Brain pericyte (primary cell): ENCODE results near the gene HS6ST2.

Source experiments
- DNase-seq: peaks from one replicate; pipeline ENCODE4 v3.0.0-alpha.2; 2012; ENCODE audit warnings: low read depth, low spot score

Gene HS6ST2

DNA sequence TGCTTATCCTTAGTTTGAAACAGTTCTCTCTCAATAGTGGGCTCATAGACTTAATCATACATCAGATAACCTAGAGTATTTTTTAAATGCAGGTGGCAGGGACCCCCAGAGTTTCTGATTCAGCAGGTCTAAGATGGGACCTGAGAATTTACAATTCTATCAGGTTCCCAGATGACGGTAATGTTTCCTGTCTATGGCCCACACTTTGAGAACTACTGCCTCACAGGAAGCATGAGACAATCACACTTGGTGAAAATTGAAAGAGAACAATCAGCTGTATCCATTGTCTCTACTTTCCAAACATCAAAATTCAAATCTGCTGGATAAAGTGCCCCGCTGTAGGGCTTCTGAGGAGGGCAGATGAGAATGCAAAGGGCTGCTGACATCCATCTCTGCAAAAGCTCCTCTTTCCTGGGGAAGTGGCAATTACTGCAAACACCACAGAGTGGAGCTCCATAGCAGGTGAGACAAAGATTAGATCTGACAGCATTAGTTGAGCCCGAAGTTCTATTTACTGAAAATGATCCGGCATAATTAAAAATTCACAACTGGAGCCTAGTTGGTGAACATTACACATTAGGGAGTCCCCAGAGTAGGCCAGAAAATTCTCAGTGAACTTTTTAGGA lies 281.8 kb downstream of the HS6ST2 start:
- no peak for DNase-seq

GRCh38 chrX:132676102-132676501 lies 282.3 kb downstream of the HS6ST2 start:
- no peak for DNase-seq

DNA sequence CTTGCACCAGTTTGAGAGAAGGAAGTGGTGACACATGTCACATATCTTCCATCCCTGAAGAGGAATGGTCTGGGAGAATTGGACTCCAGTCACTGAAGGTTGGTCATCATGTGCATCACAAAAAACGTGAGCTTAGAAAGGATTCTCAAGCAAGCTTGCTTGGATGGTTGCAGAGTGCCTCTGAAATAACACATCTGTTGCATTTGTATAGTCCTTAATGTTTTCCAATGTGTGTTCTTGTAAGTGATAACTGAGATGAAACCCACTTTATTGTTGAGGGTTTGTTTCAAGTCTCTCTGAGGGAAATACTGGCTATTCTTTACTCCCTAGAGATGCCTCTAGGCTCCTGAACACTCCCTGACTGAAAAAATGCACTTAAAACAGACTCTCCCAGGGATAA lies 285.1 kb downstream of the HS6ST2 start:
- no peak for DNase-seq

GRCh38 chrX:132671229-132671641 lies 287.2 kb downstream of the HS6ST2 start:
- no peak for DNase-seq

- DNase-seq = no peak
Measured at GRCh38 chrX:132669142-132669541, 289.3 kb downstream of the HS6ST2 start.

DNA sequence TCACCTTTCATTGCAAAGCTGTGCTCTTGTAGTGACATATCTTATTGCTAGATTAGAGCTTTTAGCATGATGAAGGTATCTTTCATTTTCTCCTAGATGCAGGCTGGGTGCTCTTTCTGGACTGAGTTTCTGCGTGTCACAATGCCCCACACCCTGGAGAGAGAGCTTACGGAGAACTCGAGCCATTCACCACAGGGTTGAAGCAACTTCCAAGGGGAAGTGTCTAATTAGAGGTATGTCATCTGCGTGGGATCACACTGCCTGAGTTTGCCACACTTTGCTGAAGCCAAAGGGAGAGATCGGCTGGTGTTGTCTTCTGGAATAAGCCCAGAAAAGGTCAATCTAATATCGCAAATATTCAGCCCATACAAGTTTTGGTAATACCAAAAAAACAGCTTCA lies 290.3 kb downstream of the HS6ST2 start:
- DNase-seq = no peak

- no peak for DNase-seq
Measured at GRCh38 chrX:132665676-132666075, 292.8 kb downstream of the HS6ST2 start.

- DNase-seq = no peak
Measured at GRCh38 chrX:132664273-132664672, 294.2 kb downstream of the HS6ST2 start.

- DNase-seq = no peak
Measured at GRCh38 chrX:132662844-132663243, 295.6 kb downstream of the HS6ST2 start.

DNA sequence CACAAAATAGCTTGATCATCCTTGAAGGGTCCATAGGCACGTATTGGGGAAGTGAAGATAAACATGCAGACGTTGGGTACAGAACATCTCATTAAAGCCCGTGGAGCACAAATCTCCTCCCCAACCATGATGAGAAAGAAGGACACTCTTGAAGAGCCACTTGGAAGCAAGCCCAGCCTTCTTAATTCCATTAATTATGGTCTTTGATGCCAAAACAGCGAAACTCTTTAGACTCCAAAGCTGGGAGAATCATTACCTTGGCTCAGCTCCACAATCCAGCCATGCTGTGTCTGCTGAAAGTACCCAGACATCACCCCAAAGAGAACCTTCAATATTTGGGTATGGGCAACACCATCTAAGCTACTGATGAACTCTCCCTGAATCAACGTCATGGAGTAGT lies 300.6 kb downstream of the HS6ST2 start:
- no peak for DNase-seq

DNA sequence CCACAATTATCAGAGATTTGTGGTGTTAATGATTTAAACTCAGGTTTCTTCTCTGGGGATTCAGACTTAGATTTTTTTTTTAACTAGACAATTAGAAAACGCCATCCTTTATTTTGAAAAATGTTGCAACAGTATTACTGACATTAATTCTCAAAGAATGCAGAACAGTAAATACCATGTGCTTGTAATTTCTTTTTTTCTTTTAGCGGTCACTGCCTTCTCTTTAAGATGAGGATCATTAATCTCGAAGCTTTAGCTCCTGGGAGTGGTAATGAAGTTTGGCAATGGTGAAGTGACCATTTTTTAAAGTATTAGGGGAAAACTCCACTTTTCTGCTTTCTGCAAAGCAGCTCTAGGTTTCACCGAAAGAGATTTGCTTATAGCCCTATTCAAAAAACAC lies 305.6 kb downstream of the HS6ST2 start:
- no peak for DNase-seq

DNA sequence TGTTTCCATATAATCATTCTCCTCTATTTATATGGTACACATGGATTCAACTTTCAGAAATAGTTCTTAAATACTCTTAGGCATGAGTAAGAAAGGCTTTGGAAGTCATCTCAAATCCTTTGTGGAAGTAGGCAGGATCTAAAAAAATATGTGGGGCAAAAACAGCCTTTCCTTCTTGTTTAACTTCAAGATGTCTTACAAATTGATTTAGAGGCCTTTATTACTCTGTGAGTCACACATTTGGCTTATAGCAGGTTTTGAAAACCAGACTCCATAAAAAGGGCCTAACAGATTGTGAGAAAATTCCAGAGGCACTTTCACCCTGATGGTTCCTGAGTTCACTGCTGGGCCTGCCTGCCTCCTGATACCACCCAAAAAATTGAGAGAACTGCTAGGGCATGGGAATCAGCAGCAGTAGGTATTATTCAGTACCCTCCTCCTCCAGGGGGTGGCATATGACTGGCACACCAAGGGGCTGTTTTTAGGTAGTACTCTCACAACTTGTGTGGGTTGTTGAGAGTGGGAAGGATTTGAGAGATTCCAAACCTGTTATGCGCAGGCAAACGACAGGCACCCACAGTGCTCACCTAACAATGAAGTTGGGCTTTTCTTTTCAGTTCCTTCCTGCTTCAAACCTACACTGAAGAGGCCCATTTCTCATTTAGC lies 306.9 kb downstream of the HS6ST2 start:
- DNase-seq = no peak

DNA sequence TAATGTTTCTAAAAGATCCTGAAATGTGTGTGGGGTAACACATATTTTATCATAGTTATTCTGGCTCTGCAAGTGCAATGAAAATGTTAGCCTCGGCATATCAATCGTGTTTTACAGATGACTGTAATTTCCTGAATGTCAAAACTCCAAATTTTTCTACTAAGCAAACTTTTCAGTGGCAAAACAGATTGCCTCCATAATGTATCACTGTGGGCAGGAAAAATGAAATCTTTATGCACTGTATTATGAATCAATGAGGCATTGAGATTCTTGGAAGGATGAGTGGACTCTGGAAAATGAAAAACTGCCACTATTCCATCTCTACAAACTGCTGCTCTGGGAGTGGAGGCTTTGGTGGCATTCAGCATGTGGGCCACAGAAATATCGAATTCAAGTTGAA lies 309.5 kb downstream of the HS6ST2 start:
- DNase-seq = no peak

GRCh38 chrX:132639446-132639845 lies 319.0 kb downstream of the HS6ST2 start:
- DNase-seq = no peak

DNA sequence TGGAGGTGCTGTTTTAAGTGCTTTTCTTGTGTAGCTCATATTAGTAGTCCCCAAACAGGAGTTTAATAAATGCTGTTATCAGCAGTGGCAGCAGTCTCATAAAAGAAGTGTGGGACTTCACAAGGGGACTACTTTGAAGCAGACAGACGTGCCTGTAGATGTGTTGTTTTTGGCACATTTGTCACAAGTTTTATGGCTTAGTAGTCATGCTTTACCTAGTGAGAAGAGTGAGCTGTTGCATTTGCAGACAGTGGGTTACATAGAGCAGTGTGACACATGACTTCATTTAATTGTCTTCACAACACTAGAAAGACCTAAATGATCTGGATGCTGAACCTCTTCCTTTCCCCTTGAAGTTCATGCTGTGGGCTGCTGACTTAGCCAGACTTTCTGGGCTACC lies 320.1 kb downstream of the HS6ST2 start:
- no peak for DNase-seq

DNA sequence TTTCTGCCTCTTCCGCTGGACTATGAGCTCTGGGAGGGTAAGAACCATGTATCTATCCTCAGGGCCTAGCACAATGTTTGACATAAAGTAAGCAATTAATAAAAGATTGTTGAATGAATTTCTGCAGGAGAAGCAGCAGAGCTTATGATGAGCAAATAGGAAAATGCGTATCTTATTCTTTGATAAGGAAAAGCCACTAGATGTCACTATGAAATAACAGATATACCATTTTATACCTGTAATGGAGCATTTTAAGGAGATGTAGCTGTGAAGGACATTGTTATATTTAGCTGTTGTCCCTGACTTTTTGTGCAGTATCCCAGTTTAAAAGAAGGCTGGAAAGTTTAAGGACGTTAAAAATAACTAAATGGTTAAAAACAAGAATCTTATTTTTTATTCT lies 322.3 kb downstream of the HS6ST2 start:
- DNase-seq = no peak

DNA sequence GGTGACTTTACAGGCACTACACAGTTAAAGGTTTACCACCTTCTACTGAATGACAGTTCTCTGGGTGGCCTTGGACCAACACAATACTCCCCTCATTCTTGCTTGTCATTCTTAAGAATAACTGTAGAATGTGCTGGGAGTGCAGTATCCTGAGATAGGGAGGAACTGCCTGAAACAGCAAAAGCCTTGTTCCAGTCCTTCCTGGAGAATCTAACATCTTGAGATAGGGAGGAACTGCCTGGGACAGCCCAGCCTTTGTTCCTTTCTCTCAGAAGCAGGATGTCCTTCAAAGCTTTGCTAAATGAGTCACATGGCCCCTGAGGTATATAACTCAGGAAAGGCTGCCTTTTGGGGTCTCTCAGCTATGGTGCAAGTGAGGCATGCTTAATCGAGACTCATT lies 323.9 kb downstream of the HS6ST2 start:
- DNase-seq = no peak

GRCh38 chrX:132631579-132632232 lies 326.7 kb downstream of the HS6ST2 start:
- no peak for DNase-seq

GRCh38 chrX:132624466-132624865 lies 334.0 kb downstream of the HS6ST2 start:
- DNase-seq = no peak

GRCh38 chrX:132623942-132624341 lies 334.5 kb downstream of the HS6ST2 start:
- no peak for DNase-seq

DNA sequence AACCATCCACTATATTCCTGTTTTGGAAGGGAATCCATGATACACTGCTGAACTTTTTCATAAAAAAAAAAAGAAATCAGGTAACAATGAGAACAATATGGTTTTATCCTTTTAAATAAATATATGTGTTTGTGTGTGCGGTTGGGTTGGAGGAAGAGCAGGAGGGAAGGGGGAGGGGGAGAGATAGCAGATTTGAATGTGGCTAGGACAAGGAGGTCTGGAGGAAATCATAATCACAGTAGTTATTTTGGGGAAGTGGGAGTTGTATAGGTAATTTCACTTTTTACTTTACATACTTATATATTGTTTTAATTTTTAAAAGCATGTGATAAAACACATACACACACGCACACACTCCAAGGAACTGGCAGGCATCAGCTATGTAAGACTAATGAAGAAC lies 335.1 kb downstream of the HS6ST2 start:
- no peak for DNase-seq

DNA sequence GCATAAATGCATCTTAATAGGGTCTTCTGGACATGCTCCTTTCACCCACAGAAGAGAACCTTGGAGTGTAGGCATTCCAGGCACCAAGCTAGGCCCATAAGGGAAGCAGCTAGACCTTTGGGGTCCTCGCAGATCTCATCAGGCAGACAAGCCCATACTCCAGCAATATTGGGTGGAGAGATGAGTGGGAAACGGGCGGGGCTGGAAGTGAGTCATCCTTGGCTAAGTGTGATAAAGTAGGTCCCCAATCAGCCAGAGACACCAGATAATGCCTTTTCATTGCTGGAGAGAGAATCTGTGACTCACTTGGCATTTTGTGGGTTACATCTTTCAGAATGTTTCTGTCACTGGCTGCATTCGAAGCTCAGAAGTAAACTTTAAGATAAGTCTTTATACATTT lies 336.3 kb downstream of the HS6ST2 start:
- DNase-seq = no peak

- no peak for DNase-seq
Measured at GRCh38 chrX:132618810-132619209, 339.6 kb downstream of the HS6ST2 start.
